ENCODE data around the gene PRL. TPM values are rescaled to one million over a fixed set of nuclear protein-coding genes. Genes with fewer than 3 reads are reported as not detected.

The PRL gene
- total RNA-seq, 3 donors from 2014 or later: 0.29 TPM; not detected in 2

DNA sequence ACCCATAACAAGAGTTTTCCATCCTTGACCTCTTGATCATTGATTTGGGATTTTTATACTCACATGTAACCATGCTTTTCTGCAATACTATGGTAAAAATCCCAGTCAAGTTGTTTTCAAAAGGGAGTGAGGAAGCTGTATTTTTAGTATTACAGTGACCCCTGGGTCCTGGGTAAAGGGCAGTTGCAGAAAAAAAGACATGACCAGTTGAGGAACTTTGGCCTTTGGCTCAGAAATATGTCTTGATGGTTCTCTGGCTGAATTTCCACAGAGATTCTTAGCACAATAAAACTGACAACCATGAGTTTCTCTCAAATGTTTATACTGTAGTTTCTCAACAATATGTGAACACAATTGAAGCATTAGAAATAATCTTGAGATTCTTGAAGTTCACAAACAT, 28.6 kb upstream of the PRL start:
- H3K4me1 ChIP-seq: no peaks in the 10 kb centered on the region
- H3K36me3 ChIP-seq: no peaks in the 10 kb centered on the region
- no peaks in the 10 kb centered on the region for H3K9me3 ChIP-seq
- intact Hi-C loops (cut with DNase I; ENCODE audit: low total_unique reads): no loop called here
- H3K27ac ChIP-seq: no peak overlapping the region
- DNase-seq (ENCODE audit: low spot score in 2 of 2): no peak
- H3K4me3 ChIP-seq: no peak overlapping the region
- no peaks in the 10 kb centered on the region for H3K27me3 ChIP-seq
- no peak for TF ChIP-seq POLR2A (IDR thresholded peaks at IDR 0.05)
- TF ChIP-seq, protein P1, sequence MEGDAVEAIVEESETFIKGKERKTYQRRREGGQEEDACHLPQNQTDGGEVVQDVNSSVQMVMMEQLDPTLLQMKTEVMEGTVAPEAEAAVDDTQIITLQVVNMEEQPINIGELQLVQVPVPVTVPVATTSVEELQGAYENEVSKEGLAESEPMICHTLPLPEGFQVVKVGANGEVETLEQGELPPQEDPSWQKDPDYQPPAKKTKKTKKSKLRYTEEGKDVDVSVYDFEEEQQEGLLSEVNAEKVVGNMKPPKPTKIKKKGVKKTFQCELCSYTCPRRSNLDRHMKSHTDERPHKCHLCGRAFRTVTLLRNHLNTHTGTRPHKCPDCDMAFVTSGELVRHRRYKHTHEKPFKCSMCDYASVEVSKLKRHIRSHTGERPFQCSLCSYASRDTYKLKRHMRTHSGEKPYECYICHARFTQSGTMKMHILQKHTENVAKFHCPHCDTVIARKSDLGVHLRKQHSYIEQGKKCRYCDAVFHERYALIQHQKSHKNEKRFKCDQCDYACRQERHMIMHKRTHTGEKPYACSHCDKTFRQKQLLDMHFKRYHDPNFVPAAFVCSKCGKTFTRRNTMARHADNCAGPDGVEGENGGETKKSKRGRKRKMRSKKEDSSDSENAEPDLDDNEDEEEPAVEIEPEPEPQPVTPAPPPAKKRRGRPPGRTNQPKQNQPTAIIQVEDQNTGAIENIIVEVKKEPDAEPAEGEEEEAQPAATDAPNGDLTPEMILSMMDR (IDR thresholded peaks at IDR 0.05): no peak

DNA sequence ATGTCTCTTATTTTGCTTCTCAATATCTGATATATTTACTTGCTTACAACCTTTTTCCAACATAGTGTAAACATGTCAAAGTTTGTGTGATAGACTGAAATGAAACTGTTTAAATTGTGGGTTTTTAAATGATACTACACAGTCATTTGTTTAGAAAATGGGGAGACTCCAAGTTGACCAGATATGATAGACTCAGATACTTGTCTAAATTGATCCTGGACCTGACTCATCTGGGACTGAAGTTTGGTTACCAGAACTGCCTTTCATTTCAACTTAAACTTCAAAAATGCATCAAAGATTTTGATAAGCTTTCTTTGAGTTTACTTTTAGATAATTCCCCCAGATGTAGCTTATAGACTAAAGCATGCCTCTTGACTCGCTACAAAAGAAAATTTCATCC, 27.0 kb upstream of the PRL start:
- no peak for TF ChIP-seq POLR2A (IDR thresholded peaks at IDR 0.05)
- TF ChIP-seq POLR2AphosphoS5 (IDR thresholded peaks at IDR 0.05): no peak
- TF ChIP-seq, protein P1 (IDR thresholded peaks at IDR 0.05): no peak
- H3K27ac ChIP-seq: no peak overlapping the region
- no peak overlapping the region for H3K4me3 ChIP-seq
- no peaks in the 10 kb centered on the region for H3K4me1 ChIP-seq
- no peak for DNase-seq (ENCODE audit: low spot score in 2 of 2)
- intact Hi-C loops (cut with DNase I; ENCODE audit: low total_unique reads): no loop called here
- H3K27me3 ChIP-seq: no peaks in the 10 kb centered on the region
- no peaks in the 10 kb centered on the region for H3K36me3 ChIP-seq
- H3K9me3 ChIP-seq: no peaks in the 10 kb centered on the region

DNA sequence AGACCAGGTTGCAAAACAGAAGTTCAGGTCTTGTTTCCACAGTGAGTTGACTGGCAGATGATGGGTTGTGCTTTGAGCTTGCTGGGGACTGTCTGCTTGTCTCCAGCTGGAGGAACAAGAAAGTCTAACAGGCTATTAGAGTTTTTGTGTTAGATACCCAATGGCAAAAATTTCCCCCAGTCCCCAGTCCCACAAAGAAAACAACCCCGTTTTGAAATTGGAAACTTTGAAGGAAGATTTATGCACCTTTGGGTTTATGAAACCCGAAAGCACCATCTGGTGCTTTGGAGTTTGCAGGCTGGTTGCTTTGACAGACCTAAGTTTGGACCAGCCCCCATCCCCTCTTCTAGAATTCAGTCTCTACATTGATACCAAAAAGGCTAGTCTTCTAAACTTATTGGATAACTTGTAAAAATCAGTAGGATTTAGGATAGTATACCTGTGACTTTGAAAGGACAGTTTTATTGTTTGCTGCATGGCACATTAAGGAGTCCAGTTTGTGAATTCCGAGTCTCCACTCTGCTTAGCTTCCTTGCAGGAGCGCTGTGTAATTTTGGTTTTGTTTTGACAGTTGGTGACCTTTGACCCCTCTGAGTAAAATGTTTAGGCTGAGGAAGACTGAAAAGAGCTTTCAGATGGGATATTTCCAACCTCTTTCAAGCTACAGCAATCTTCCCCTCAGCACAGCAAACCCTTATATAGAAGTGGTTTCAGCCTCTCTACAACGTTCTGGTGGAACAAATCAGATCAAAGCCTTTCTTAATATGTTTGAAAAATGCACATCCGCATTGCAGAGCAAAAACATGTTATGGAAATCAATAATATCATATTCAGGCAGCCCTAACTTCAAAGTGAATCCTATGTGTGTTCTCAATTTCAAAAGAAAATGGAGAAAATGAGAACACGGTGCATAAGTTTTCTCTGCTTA, 25.5 kb upstream of the PRL start:
- no peaks in the 10 kb centered on the region for H3K27me3 ChIP-seq
- no peak overlapping the region for H3K4me3 ChIP-seq
- H3K27ac ChIP-seq: no peak overlapping the region
- no peaks in the 10 kb centered on the region for H3K4me1 ChIP-seq
- no peaks in the 10 kb centered on the region for H3K36me3 ChIP-seq
- intact Hi-C loops (cut with DNase I; ENCODE audit: low total_unique reads): no loop called here
- H3K9me3 ChIP-seq: no peaks in the 10 kb centered on the region
- TF ChIP-seq POLR2A (IDR thresholded peaks at IDR 0.05) (no peak), POLR2AphosphoS5 (IDR thresholded peaks at IDR 0.05) (no peak)
- TF ChIP-seq, protein P1 (IDR thresholded peaks at IDR 0.05): no peak
- no peak for DNase-seq (ENCODE audit: low spot score in 2 of 2)

DNA sequence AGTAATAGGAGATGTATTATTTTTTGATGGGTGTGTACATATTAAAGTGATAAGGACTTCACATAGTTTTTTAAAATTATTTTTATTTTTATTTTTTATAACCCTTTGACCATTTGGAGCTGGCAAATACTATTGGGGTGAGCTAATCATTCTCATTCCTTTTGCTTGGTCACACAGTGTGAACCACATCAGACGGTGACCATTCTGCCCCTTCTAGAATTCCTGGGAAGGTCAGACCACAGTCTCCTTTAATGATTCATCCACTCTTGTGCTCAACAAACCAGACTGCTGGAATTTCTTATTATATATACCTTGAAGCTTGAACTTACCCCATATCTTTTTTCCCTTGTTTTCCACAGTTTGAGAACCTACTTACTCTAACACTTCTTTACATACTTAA, 23.9 kb upstream of the PRL start:
- intact Hi-C loops (cut with DNase I; ENCODE audit: low total_unique reads): no loop called here
- DNase-seq (ENCODE audit: low spot score in 2 of 2): no peak

DNA sequence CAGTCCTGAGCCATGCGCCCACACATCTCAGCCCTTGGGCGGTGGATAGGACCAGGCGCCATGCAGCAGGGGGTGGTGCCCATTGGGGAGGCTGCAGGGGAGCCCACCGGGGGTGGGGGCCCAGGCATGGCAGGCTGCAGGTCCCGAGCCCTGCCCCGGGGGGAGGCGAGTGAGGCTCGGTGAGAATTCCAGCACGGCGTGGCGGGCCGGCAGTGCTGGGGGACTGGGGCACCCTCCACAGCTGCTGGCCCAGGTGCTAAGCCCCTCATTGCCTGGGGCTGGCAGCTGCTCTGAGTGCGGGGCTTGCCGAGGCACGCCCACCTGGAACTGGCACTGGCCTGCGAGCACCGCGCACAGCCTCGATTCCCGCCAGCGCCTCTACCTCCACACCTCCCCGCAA, 21.6 kb upstream of the PRL start:
- Histone ChIP-seq H3K4me1 (no peaks in the 10 kb centered on the region), H3K36me3 (no peaks in the 10 kb centered on the region), H3K9me3 (peaks cover 5 to 7% of the 10 kb centered on the region in 2 donors), H3K4me3 (no peak overlapping the region), H3K27ac (no peak overlapping the region), H3K27me3 (no peaks in the 10 kb centered on the region)
- DNase-seq (ENCODE audit: low spot score in 2 of 2): no peak
- intact Hi-C loops (cut with DNase I; ENCODE audit: low total_unique reads): no loop called here
- TF ChIP-seq, protein P1 (IDR thresholded peaks at IDR 0.05): no peak
- TF ChIP-seq POLR2AphosphoS5 (IDR thresholded peaks at IDR 0.05) (no peak), POLR2A (IDR thresholded peaks at IDR 0.05) (no peak)

More for the DNA sequence above, 23.9 kb upstream of the PRL start:
- no peak overlapping the region for H3K4me3 ChIP-seq
- H3K27ac ChIP-seq: no peak overlapping the region
- H3K27me3 ChIP-seq: no peaks in the 10 kb centered on the region
- TF ChIP-seq POLR2A (IDR thresholded peaks at IDR 0.05) (no peak), POLR2AphosphoS5 (IDR thresholded peaks at IDR 0.05) (no peak)
- TF ChIP-seq, protein P1 (IDR thresholded peaks at IDR 0.05): no peak
- H3K4me1 ChIP-seq: no peaks in the 10 kb centered on the region
- no peaks in the 10 kb centered on the region for H3K36me3 ChIP-seq
- H3K9me3 ChIP-seq: no peaks in the 10 kb centered on the region
